ENCODE data around the gene SRSF3. TPM values are rescaled to one million over a fixed set of nuclear protein-coding genes. Genes with fewer than 3 reads are reported as not detected.

Gene SRSF3
- total and polyA plus RNA-seq, 2 experiments from 2014 or later = 135 to 192 TPM

- peak; percentile 50 for DNase-seq (ENCODE audit: low spot score)
- WGBS (ENCODE audit: low lambda C conversion rate, missing lambda C conversion rate) = 27% methylated on average over 2 of the region's 2 CpGs
- Histone ChIP-seq H3K4me2 (peak overlapping the region; percentile 25), H2AFZ (no peak overlapping the region), H3K9me3 (ENCODE audit: low read depth) (no peaks in the 10 kb centered on the region), H3K36me3 (replicated peaks; ENCODE audit: insufficient read depth, low read depth) (no peaks in the 10 kb centered on the region), H3K9me2 (replicated peaks; ENCODE audit: insufficient read depth) (no peaks in the 10 kb centered on the region), H3K27me3 (no peaks in the 10 kb centered on the region), H3K4me3 (no peak overlapping the region), H3K27ac (peak overlapping the region; percentile 49), H3K79me2 (no peaks in the 10 kb centered on the region), H3K4me1 (ENCODE audit: insufficient read depth) (peaks cover 19% of the 10 kb centered on the region), H4K20me1 (ENCODE audit: insufficient read depth, poor library complexity, severe bottlenecking) (no peaks in the 10 kb centered on the region)
- TF ChIP-seq EZH2phosphoT487 (IDR thresholded peaks at IDR 0.05; ENCODE audit: low read depth, severe bottlenecking, unreplicated experiment) (no peak), CTCF (IDR thresholded peaks at IDR 0.05; ENCODE audit: poor library complexity) (no peak), EZH2 (IDR thresholded peaks at IDR 0.05; ENCODE audit: borderline replicate concordance) (no peak)
Measured at GRCh38 chr6:36577301-36577700, 16.9 kb upstream of the SRSF3 start.

- H3K4me2 ChIP-seq = peak overlapping the region; percentile 25
- TF ChIP-seq EZH2 (IDR thresholded peaks at IDR 0.05; ENCODE audit: borderline replicate concordance) (no peak), CTCF (IDR thresholded peaks at IDR 0.05; ENCODE audit: poor library complexity) (no peak), EZH2phosphoT487 (IDR thresholded peaks at IDR 0.05; ENCODE audit: low read depth, severe bottlenecking, unreplicated experiment) (no peak)
- WGBS (ENCODE audit: low lambda C conversion rate, missing lambda C conversion rate) = 77% methylated on average over 5 of the region's 5 CpGs
Measured at GRCh38 chr6:36578030-36578429, 16.1 kb upstream of the SRSF3 start.

GRCh38 chr6:36578431-36578830 lies 15.7 kb upstream of the SRSF3 start:
- Histone ChIP-seq H3K4me3 (no peak overlapping the region), H3K27ac (peak overlapping the region; percentile 49), H3K79me2 (no peaks in the 10 kb centered on the region), H3K9me2 (replicated peaks; ENCODE audit: insufficient read depth) (no peaks in the 10 kb centered on the region), H3K9me3 (ENCODE audit: low read depth) (no peaks in the 10 kb centered on the region), H3K4me2 (no peak overlapping the region), H3K4me1 (ENCODE audit: insufficient read depth) (peaks cover 19% of the 10 kb centered on the region), H4K20me1 (ENCODE audit: insufficient read depth, poor library complexity, severe bottlenecking) (no peaks in the 10 kb centered on the region), H3K27me3 (no peaks in the 10 kb centered on the region), H2AFZ (no peak overlapping the region), H3K36me3 (replicated peaks; ENCODE audit: insufficient read depth, low read depth) (no peaks in the 10 kb centered on the region)
- WGBS (ENCODE audit: low lambda C conversion rate, missing lambda C conversion rate) = 72% methylated on average over 4 of the region's 4 CpGs
- TF ChIP-seq EZH2phosphoT487 (IDR thresholded peaks at IDR 0.05; ENCODE audit: low read depth, severe bottlenecking, unreplicated experiment) (no peak), CTCF (IDR thresholded peaks at IDR 0.05; ENCODE audit: poor library complexity) (no peak), EZH2 (IDR thresholded peaks at IDR 0.05; ENCODE audit: borderline replicate concordance) (no peak)
- no peak for DNase-seq (ENCODE audit: low spot score)

More at GRCh38 chr6:36578030-36578429, 16.1 kb upstream of the SRSF3 start:
- H3K27me3 ChIP-seq = no peaks in the 10 kb centered on the region
- no peak for DNase-seq (ENCODE audit: low spot score)
- no peaks in the 10 kb centered on the region for H3K9me2 ChIP-seq (replicated peaks; ENCODE audit: insufficient read depth)
- H3K9me3 ChIP-seq (ENCODE audit: low read depth) = no peaks in the 10 kb centered on the region
- no peak overlapping the region for H3K4me3 ChIP-seq
- no peak overlapping the region for H2AFZ ChIP-seq
- H3K36me3 ChIP-seq (replicated peaks; ENCODE audit: insufficient read depth, low read depth) = no peaks in the 10 kb centered on the region
- peak overlapping the region; percentile 49 for H3K27ac ChIP-seq
- H4K20me1 ChIP-seq (ENCODE audit: insufficient read depth, poor library complexity, severe bottlenecking) = no peaks in the 10 kb centered on the region
- peaks cover 19% of the 10 kb centered on the region for H3K4me1 ChIP-seq (ENCODE audit: insufficient read depth)
- H3K79me2 ChIP-seq = no peaks in the 10 kb centered on the region

GRCh38 chr6:36580184-36580526 lies 14.0 kb upstream of the SRSF3 start:
- Histone ChIP-seq H3K9me3 (ENCODE audit: low read depth) (no peaks in the 10 kb centered on the region), H3K4me3 (no peak overlapping the region), H3K79me2 (no peaks in the 10 kb centered on the region), H2AFZ (peak overlapping the region; percentile 72), H3K9me2 (replicated peaks; ENCODE audit: insufficient read depth) (no peaks in the 10 kb centered on the region), H3K27ac (peak overlapping the region; percentile 56), H3K4me1 (ENCODE audit: insufficient read depth) (peaks cover 19% of the 10 kb centered on the region), H3K27me3 (no peaks in the 10 kb centered on the region), H3K4me2 (peak overlapping the region; percentile 40), H4K20me1 (ENCODE audit: insufficient read depth, poor library complexity, severe bottlenecking) (no peaks in the 10 kb centered on the region), H3K36me3 (replicated peaks; ENCODE audit: insufficient read depth, low read depth) (no peaks in the 10 kb centered on the region)
- no peak for DNase-seq (ENCODE audit: low spot score)
- no peak for TF ChIP-seq EZH2phosphoT487 (IDR thresholded peaks at IDR 0.05; ENCODE audit: low read depth, severe bottlenecking, unreplicated experiment)
- TF ChIP-seq CTCF (IDR thresholded peaks at IDR 0.05; ENCODE audit: poor library complexity) = no peak
- TF ChIP-seq EZH2 (IDR thresholded peaks at IDR 0.05; ENCODE audit: borderline replicate concordance) = no peak
- WGBS (ENCODE audit: low lambda C conversion rate, missing lambda C conversion rate) = 91% methylated on average over 8 of the region's 8 CpGs

All from hepatocyte (in vitro differentiated cells).